GM06990 (cell line): ENCODE measurements around the gene KIAA0408.
A peak's percentile ranks its signal among the peaks of the same experiment; 100 is the strongest.
"Not testable (repeated sequence)": the region's sequence is repeated elsewhere in the genome, so short reads cannot be mapped to it uniquely, and the experiment has no call there.

Experiments used
- DNase-seq: peaks from one replicate; pipeline ENCODE4 v3.0.0-alpha.2; 2011; ENCODE audit not compliant: insufficient read length; ENCODE audit errors: extremely low read depth
- H3K27me3 ChIP-seq: replicated peaks from 2 replicates; pipeline ENCODE4 v1.6.0; 2011; ENCODE audit warnings: low read length; ENCODE audit not compliant: control insufficient read depth, insufficient read depth
- H3K36me3 ChIP-seq: 2 replicates; pipeline ENCODE4 v1.5.1; 2011; ENCODE audit warnings: low read length; ENCODE audit not compliant: control insufficient read depth, insufficient read depth
- H3K4me3 ChIP-seq: replicated peaks from 2 replicates; pipeline ENCODE4 v1.5.1; 2011; ENCODE audit warnings: low read depth, mild to moderate bottlenecking, control low read depth, low read length
- TF ChIP-seq, protein P1 (sequence below): IDR thresholded peaks from 2 replicates; pipeline ENCODE4 v1.5.1; 2011; ENCODE audit warnings: low read length, control low read depth, mild to moderate bottlenecking, inconsistent platforms; ENCODE audit not compliant: insufficient read depth, poor library complexity, severe bottlenecking

The KIAA0408 gene

GRCh38 chr6:127423921-127424320, 35.3 kb downstream of the KIAA0408 start:
- DNase-seq: peak; percentile 13
- Histone ChIP-seq H3K27me3 (no peaks in the 10 kb centered on the region), H3K4me3 (no peak overlapping the region), H3K36me3 (no peaks in the 10 kb centered on the region)
- TF ChIP-seq, protein P1, sequence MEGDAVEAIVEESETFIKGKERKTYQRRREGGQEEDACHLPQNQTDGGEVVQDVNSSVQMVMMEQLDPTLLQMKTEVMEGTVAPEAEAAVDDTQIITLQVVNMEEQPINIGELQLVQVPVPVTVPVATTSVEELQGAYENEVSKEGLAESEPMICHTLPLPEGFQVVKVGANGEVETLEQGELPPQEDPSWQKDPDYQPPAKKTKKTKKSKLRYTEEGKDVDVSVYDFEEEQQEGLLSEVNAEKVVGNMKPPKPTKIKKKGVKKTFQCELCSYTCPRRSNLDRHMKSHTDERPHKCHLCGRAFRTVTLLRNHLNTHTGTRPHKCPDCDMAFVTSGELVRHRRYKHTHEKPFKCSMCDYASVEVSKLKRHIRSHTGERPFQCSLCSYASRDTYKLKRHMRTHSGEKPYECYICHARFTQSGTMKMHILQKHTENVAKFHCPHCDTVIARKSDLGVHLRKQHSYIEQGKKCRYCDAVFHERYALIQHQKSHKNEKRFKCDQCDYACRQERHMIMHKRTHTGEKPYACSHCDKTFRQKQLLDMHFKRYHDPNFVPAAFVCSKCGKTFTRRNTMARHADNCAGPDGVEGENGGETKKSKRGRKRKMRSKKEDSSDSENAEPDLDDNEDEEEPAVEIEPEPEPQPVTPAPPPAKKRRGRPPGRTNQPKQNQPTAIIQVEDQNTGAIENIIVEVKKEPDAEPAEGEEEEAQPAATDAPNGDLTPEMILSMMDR: no peak

DNA sequence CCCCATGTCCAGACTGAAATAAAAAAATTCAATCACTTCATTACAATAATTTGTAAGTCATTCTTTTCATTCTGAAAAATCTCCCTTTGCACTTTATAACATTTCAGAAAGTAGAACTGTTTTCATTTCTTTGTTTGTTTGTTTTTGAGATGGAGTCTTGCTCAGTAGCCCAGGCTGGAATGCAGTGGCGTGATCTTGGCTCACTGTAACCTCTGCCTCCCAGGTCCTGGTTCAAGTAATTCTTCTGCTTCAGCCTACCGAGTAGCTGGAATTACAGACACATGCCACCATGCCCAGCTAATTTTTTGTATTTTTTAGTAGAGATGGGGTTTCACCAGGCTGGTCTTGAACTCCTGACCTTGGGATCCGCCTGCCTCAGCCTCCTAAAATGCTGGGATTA, 38.0 kb downstream of the KIAA0408 start:
- not testable (repeated sequence) for H3K4me3 ChIP-seq, DNase-seq, H3K27me3 ChIP-seq, H3K36me3 ChIP-seq

GRCh38 chr6:127420556-127420955, 38.6 kb downstream of the KIAA0408 start:
- no peak overlapping the region for H3K4me3 ChIP-seq
- TF ChIP-seq, protein P1: peak; percentile 72
- DNase-seq: peak; percentile 60
- no peaks in the 10 kb centered on the region for H3K36me3 ChIP-seq
- no peaks in the 10 kb centered on the region for H3K27me3 ChIP-seq

- no peaks in the 10 kb centered on the region for H3K36me3 ChIP-seq
- TF ChIP-seq, protein P1: no peak
- H3K27me3 ChIP-seq: no peaks in the 10 kb centered on the region
- no peak for DNase-seq
- H3K4me3 ChIP-seq: no peak overlapping the region
These were observed 44.1 kb downstream of the KIAA0408 start for GRCh38 chr6:127415096-127415495.

- H3K27me3 ChIP-seq, H3K36me3 ChIP-seq, H3K4me3 ChIP-seq, DNase-seq: not testable (repeated sequence)
These were observed 46.1 kb downstream of the KIAA0408 start for GRCh38 chr6:127413123-127413522.

GRCh38 chr6:127412016-127412415, 47.2 kb downstream of the KIAA0408 start:
- not testable (repeated sequence) for H3K36me3 ChIP-seq, H3K4me3 ChIP-seq, DNase-seq, H3K27me3 ChIP-seq
